ENCODE data around the gene ZNF350.

The ZNF350 gene

GRCh38 chr19:52022193-52022592 lies 35.6 kb upstream of the ZNF350 start:
- no peak overlapping the region for H3K4me3 ChIP-seq (ENCODE audit: low read depth, low read length)
- DNase-seq (ENCODE audit: low read depth) = no peak
- TF ChIP-seq POLR2A (IDR thresholded peaks at IDR 0.05; ENCODE audit: extremely low read depth, insufficient read length) (no peak), CTCF (IDR thresholded peaks at IDR 0.05; ENCODE audit: low read depth, low read length) (no peak), MYC (IDR thresholded peaks at IDR 0.05; ENCODE audit: low read depth, low read length) (no peak), MAX (IDR thresholded peaks at IDR 0.05; ENCODE audit: low read depth, low read length) (no peak)

GRCh38 chr19:52020506-52020905 lies 33.9 kb upstream of the ZNF350 start:
- no peak for TF ChIP-seq POLR2A (IDR thresholded peaks at IDR 0.05; ENCODE audit: extremely low read depth, insufficient read length)
- TF ChIP-seq MAX (IDR thresholded peaks at IDR 0.05; ENCODE audit: low read depth, low read length) = no peak
- no peak for TF ChIP-seq MYC (IDR thresholded peaks at IDR 0.05; ENCODE audit: low read depth, low read length)
- TF ChIP-seq CTCF (IDR thresholded peaks at IDR 0.05; ENCODE audit: low read depth, low read length) = no peak
- DNase-seq (ENCODE audit: low read depth) = no peak
- H3K4me3 ChIP-seq (ENCODE audit: low read depth, low read length) = no peak overlapping the region

- TF ChIP-seq MAX (IDR thresholded peaks at IDR 0.05; ENCODE audit: low read depth, low read length) (no peak), CTCF (IDR thresholded peaks at IDR 0.05; ENCODE audit: low read depth, low read length) (no peak), MYC (IDR thresholded peaks at IDR 0.05; ENCODE audit: low read depth, low read length) (no peak), POLR2A (IDR thresholded peaks at IDR 0.05; ENCODE audit: extremely low read depth, insufficient read length) (no peak)
- no peak overlapping the region for H3K4me3 ChIP-seq (ENCODE audit: low read depth, low read length)
- no peak for DNase-seq (ENCODE audit: low read depth)
Measured at GRCh38 chr19:52010674-52011073, 24.0 kb upstream of the ZNF350 start.

- H3K4me3 ChIP-seq (ENCODE audit: low read depth, low read length) = peak within 1 kb of the TSS; percentile 88
- peak; percentile 90 for DNase-seq (ENCODE audit: low read depth)
- TF ChIP-seq MAX (IDR thresholded peaks at IDR 0.05; ENCODE audit: low read depth, low read length) = no peak
- TF ChIP-seq MYC (IDR thresholded peaks at IDR 0.05; ENCODE audit: low read depth, low read length) = no peak
- TF ChIP-seq POLR2A (IDR thresholded peaks at IDR 0.05; ENCODE audit: extremely low read depth, insufficient read length) = no peak
- TF ChIP-seq CTCF (IDR thresholded peaks at IDR 0.05; ENCODE audit: low read depth, low read length) = no peak
Measured at GRCh38 chr19:52007806-52008557, 21.3 kb upstream of the ZNF350 start, which contains the start of gene ZNF615. ZNF615 (minus strand) TSS chr19:52008211; CDS start chr19:52003711, 4,500 bp downstream.

- peak overlapping the region; percentile 88 for H3K4me3 ChIP-seq (ENCODE audit: low read depth, low read length)
- no peak for DNase-seq (ENCODE audit: low read depth)
- TF ChIP-seq CTCF (IDR thresholded peaks at IDR 0.05; ENCODE audit: low read depth, low read length) = no peak
Measured at GRCh38 chr19:52007451-52007805, 20.8 kb upstream of the ZNF350 start.
